ENCODE data around the gene BANF1. TPM values are rescaled to one million over a fixed set of nuclear protein-coding genes. Genes with fewer than 3 reads are reported as not detected.

Gene BANF1
- total RNA-seq, 1 donor from 2014 or later = 180 TPM

- H3K79me2 ChIP-seq (ENCODE audit: insufficient read depth, low read length) = peaks cover 41% of the 10 kb centered on the region
- H3K9ac ChIP-seq (ENCODE audit: low read length) = peak overlapping the region; percentile 98
- FAIRE-seq = no peak
- Mint-ChIP-seq H3K27me3 (ENCODE audit: low read depth, unreplicated experiment) (no peaks in the 10 kb centered on the region), H3K36me3 (ENCODE audit: low read depth, unreplicated experiment) (peaks cover 5% of the 10 kb centered on the region), H3K27ac (ENCODE audit: unreplicated experiment) (peak overlapping the region; percentile 97), H3K4me1 (ENCODE audit: low read depth, unreplicated experiment) (peaks cover 11% of the 10 kb centered on the region), H3K4me3 (ENCODE audit: unreplicated experiment) (peak overlapping the region; percentile 97), H3K9me3 (ENCODE audit: unreplicated experiment) (no peaks in the 10 kb centered on the region)
- DNase-seq (ENCODE audit: low read depth) = no peak
- H3K36me3 ChIP-seq (ENCODE audit: insufficient read depth, low read length) = peaks cover 11% of the 10 kb centered on the region
- H3K27ac ChIP-seq (ENCODE audit: low read depth, low read length) = peak overlapping the region; percentile 90
- H3K27me3 ChIP-seq (ENCODE audit: insufficient read depth, low read length) = no peaks in the 10 kb centered on the region
- peaks cover 13% of the 10 kb centered on the region for H3K4me1 ChIP-seq (ENCODE audit: insufficient read depth, low read length)
- H4K20me1 ChIP-seq (ENCODE audit: insufficient read depth, low read length) = peaks cover 30% of the 10 kb centered on the region
- H3K4me3 ChIP-seq (ENCODE audit: insufficient read depth, low read depth, low read length) = peak overlapping the region; percentile 77
- H3K9me3 ChIP-seq (ENCODE audit: insufficient read depth, low read depth, low read length) = no peaks in the 10 kb centered on the region
- no peak for TF ChIP-seq EZH2 (IDR thresholded peaks at IDR 0.05; ENCODE audit: insufficient read depth, low read length)
- no peak for TF ChIP-seq CTCF (IDR thresholded peaks at IDR 0.05; ENCODE audit: insufficient read depth, low read depth, low read length)
- H2AFZ ChIP-seq (ENCODE audit: low read depth, low read length) = peak overlapping the region; percentile 83
- H3K4me2 ChIP-seq (ENCODE audit: low read length) = peak overlapping the region; percentile 100
These were observed 41.5 kb upstream of the BANF1 start for GRCh38 chr11:65960824-65961266.

- H3K9me3 Mint-ChIP-seq (ENCODE audit: unreplicated experiment) = no peaks in the 10 kb centered on the region
- no peak for FAIRE-seq
- peak within 1 kb of the TSS; percentile 77 for H3K4me3 ChIP-seq (ENCODE audit: insufficient read depth, low read depth, low read length)
- H3K27me3 ChIP-seq (ENCODE audit: insufficient read depth, low read length) = no peaks in the 10 kb centered on the region
- H3K4me3 Mint-ChIP-seq (ENCODE audit: unreplicated experiment) = peak within 1 kb of the TSS; percentile 97
- H3K36me3 Mint-ChIP-seq (ENCODE audit: low read depth, unreplicated experiment) = peaks cover 5% of the 10 kb centered on the region
- TF ChIP-seq EZH2 (IDR thresholded peaks at IDR 0.05; ENCODE audit: insufficient read depth, low read length) (no peak), CTCF (IDR thresholded peaks at IDR 0.05; ENCODE audit: insufficient read depth, low read depth, low read length) (no peak)
- H3K9me3 ChIP-seq (ENCODE audit: insufficient read depth, low read depth, low read length) = no peaks in the 10 kb centered on the region
- H3K27ac ChIP-seq (ENCODE audit: low read depth, low read length) = peak within 1 kb of the TSS; percentile 90
- H4K20me1 ChIP-seq (ENCODE audit: insufficient read depth, low read length) = peaks cover 30% of the 10 kb centered on the region
- H3K27me3 Mint-ChIP-seq (ENCODE audit: low read depth, unreplicated experiment) = no peaks in the 10 kb centered on the region
- peaks cover 11% of the 10 kb centered on the region for H3K4me1 Mint-ChIP-seq (ENCODE audit: low read depth, unreplicated experiment)
- peak within 1 kb of the TSS; percentile 97 for H3K27ac Mint-ChIP-seq (ENCODE audit: unreplicated experiment)
- H3K36me3 ChIP-seq (ENCODE audit: insufficient read depth, low read length) = peaks cover 12% of the 10 kb centered on the region
- peak within 1 kb of the TSS; percentile 83 for H2AFZ ChIP-seq (ENCODE audit: low read depth, low read length)
- H3K4me1 ChIP-seq (ENCODE audit: insufficient read depth, low read length) = peaks cover 13% of the 10 kb centered on the region
- DNase-seq (ENCODE audit: low read depth) = peak; percentile 94
- H3K79me2 ChIP-seq (ENCODE audit: insufficient read depth, low read length) = peaks cover 43% of the 10 kb centered on the region
- peak within 1 kb of the TSS; percentile 98 for H3K9ac ChIP-seq (ENCODE audit: low read length)
- H3K4me2 ChIP-seq (ENCODE audit: low read length) = peak within 1 kb of the TSS; percentile 100
These were observed 40.8 kb upstream of the BANF1 start, which contains the start of gene SART1 for GRCh38 chr11:65961267-65962140. Gene SART1 (plus strand): TSS chr11:65961734. CDS start chr11:65961781, 47 bp downstream.

Data from astrocyte (in vitro differentiated cells and primary cell).